IPS-11a (cell line): ENCODE measurements around the gene ADAM12.

ENCODE experiments used
- H3K4me3 ChIP-seq: one replicate; pipeline ENCODE4 v1.5.1; 2013; ENCODE audit warnings: low read depth, low read length, control low read depth

Gene ADAM12

DNA sequence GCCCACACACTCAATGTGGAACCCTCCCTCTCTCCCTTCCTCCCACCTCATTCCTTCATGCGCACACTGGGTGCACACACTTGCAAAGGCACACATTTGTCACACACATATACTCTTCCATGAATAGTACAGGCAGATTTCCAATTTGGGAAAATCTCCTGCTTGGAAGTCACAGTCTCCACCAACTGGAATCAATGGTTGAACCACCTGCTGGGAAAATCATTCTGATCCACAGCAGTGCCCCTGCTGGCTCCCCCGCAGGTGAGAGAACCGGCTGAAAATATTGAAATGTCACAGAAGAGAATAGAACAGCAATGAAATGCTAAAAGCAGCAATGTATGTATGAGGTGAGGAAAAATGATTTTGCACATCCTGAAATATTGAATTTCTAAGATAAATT is 232.7 kb downstream of the ADAM12 start:
- no peak overlapping the region for H3K4me3 ChIP-seq

DNA sequence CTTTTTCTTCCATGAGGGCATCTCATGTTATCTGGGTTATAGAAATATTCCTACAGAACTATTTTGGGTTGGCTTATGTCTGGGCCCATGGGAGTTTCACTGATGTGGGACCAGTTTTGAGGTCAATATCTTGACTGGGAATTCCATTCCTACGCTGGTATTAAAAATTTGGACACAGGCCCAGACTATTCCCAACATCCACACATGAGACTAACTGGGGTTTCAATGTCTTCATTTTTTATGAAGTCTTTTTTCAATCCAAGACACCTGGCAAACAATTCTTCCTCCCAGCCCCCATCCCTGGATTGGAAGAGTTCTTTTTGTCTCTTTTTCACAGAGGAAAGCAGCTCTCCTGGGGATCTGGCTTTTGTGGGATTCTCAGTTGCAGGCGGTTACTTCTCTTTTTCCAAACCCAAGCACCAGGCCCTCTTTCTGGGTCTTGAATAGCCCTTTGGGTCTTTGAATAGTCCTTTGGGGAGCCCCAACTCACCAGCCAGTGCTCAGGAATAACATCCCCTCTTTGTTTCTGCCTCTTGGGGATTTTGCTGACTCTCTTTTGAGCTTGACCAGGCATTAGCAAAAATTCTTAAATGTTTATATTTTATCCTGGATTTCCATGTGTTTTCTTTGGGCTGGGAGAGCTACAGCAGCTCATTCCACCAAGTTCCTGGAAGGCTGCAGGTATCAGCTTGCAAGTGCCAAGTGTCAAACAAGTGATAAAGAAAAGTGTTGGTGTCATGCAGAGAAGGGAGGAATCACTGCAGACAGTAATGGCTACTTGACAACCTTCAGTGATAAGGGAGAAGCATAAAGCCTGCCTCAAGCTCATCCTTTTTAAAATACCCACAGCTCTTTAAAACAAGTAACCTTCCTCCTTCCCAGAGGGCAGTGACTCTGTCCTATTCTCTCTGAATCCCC is 234.3 kb downstream of the ADAM12 start:
- H3K4me3 ChIP-seq = no peak overlapping the region

DNA sequence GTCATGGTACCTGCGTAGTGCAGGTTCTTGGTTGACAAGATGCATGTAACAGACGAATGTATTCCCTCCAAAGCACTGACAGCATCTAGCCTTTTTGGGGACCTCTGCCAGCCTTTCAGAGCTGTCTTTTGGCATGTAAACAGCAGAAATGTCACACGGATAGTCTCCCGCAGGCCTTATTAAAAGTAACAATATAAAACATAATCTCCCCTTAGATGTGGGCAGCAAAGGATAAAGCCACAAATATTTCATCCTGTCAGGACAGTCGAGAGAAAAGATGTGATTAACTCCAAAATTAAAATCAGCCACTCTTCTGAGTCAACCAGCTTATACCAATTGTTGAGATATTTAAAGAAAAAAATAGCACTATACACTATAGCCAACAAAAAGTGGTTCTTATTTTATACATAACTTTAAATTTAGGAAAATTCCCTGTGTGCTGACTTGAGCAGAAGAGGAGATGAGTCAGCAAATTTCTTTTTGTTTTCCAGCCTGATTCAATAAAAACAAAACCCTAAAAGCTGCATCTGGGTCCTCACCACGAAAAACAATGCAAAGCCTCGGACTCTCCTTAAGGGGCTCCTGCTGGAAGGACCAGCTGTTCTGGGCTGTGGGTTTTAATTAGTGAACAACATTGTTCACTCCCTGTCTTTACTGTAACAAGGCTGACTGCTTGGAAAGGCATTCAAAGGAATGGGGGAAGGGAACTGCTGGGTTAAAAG is 240.2 kb downstream of the ADAM12 start:
- H3K4me3 ChIP-seq = no peak overlapping the region

DNA sequence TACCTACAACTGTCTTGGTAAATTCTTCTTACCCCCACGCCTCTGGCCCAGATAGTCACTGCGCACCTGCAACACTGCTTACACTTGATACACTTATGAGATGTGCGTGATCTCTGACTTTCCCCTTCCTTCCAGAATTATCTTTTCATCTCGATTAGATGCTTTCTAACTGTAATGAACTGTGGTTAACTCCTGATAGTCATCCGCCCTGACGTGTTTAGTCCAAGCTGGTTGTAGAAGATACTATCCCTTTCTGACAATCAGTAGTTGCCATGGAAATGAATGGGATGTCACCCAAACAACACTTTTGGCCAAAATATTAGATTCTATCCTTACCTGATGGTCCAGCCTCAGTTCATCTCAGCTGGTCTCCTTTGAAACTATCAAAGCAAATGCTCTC is 241.5 kb downstream of the ADAM12 start:
- no peak overlapping the region for H3K4me3 ChIP-seq

DNA sequence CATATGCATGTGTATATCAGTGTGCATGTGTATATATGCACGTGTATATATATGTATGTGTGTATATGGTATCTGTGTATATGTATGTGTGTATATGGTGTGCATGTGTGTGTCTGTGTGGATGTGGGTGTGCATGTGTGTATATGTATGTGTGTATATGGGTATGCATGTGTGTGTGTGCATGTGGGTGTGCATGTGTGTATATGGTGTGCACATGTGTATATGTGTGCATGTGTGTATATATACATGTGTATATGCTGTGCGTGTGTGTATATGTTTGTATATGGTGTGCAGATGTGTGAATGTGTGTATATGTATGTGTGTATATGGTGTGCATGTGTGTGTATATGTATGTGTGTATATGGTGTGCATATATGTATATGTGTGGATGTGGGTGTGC is 245.2 kb downstream of the ADAM12 start:
- no peak overlapping the region for H3K4me3 ChIP-seq

DNA sequence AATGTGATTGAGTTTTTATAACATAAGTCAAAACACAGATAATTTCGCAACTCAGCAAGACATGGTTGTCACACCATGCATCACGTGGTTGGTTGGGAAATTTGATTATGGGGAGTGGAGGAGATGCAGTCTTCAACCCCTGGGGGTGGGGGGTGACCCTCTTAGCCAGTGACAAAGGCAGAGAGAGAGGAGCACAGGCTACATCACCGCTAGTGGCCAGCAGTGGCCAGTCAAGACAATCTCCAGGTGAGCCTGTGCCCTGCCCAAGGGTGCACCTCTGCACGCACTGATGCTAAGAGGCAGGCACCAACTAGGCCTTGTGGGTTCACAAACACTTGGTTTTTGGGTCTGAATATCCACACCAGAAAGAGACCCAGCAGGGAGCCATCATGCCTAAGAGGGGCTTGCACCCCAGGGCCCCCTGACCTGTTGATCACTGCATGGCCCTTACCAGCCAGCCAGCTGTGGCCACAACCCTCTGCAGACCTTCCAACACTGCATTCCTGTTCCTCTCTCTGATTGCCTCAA is 247.5 kb downstream of the ADAM12 start:
- no peak overlapping the region for H3K4me3 ChIP-seq

DNA sequence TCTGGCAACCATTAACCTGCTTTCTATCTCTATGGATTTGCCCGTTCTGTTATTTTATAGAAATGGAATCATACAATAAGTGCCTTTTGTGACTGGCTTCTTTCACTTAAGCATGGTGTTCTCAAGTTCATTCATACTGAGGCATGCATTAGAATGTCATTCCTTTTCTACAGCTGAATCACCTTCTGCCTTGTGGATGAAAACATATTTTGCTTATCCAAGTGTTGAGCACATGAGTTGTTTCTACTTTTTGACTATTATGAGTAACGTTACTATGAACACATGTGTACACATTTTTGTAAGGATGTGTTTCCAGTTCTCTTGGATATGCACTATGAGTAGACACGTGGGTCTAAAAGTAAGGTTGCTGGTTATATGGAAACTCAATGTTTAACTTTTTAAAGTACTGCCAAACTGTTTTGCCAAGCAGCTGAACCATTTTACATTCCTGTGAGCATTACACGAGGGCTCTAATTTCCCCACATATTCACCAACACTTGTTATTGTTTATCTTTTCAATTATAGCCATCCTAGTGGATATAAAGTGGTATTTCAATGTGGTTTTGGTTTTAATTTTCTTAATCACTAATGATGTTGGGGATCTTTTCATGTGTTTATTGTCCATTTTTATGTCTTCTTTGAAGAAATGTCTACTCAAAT is 250.6 kb downstream of the ADAM12 start:
- H3K4me3 ChIP-seq = no peak overlapping the region

DNA sequence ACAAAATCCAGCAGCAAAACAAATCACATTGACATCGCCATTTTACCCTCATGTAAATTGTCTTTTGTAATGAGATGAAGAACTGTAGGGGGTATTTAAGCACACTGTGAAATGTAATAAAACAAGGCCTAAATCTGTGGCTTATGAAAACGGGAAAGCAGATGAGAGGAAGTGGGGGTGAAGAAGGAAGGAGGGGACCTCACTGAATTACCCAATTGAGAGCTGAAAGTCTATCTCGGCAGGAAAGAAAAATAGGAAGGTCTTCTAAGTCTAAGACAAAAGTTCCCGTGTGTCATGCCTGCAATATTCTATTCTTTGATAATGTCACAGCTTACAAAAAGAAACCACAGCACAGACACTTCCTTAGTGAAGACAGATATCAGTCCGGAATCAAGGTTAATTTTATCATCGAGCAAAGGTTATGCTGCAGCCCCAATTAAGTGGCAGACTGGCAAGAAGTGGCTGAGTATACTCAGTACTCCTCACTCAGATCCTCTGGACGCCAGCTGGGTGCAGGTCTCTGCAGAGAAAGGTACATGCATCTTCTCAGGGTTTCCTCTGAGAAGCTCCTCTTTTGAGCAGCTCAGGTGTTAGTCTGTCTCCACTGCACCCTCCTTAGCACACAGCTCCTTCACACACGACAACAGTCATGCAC is 252.2 kb downstream of the ADAM12 start:
- H3K4me3 ChIP-seq = no peak overlapping the region

DNA sequence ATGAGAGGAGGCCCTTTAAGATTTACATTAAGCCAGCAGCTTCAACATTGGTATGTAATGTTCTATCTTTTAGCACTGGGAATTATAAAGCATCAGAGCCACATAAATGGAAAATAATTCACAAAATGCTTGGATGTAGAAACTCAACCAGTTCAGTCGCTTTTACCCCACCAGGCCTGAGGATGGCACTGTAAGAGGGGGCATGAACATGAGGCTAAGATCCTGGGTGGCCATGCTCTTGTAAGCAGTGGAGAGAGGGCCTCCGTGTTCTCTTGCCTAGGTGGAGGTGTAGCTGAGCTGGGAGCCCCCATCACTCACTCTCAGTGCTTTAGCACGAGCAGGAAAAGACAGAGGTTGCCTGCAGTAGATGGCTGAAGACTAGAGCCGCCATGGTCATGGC is 253.1 kb downstream of the ADAM12 start:
- H3K4me3 ChIP-seq = no peak overlapping the region

DNA sequence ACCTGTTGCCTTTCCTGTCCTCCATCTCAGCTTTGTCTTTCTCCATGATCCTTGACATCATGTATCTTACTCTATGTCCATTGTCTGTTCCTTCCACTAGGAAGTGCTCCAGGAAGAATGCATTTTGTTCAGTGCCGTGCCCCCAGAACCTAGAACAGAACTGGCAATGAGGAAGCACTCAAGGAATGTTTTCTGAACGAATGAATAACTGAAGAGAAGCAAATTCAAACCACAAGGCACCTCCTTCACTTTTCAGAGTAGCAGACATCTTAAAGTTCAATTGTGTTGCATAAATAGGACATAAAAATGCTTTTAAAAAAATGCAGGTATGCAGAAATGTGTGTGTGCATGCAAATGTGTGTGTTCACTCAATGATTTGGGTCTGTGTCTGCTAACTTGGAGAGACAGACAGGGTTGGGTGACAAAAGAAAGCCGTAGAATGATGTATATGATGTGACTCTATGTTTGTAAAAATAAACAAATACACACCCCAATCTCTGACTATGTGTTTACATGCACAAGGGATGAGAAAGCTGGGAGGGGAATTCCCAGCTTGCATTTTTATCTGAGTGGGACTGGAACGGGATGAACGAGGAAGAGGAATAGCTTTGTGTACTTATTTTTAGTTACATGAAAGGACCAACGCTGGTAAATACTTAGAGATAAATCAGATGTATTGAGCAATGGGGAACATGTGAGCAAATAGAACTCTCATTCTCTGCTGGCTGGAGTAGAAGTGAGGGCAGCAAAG is 254.2 kb downstream of the ADAM12 start:
- H3K4me3 ChIP-seq = no peak overlapping the region

DNA sequence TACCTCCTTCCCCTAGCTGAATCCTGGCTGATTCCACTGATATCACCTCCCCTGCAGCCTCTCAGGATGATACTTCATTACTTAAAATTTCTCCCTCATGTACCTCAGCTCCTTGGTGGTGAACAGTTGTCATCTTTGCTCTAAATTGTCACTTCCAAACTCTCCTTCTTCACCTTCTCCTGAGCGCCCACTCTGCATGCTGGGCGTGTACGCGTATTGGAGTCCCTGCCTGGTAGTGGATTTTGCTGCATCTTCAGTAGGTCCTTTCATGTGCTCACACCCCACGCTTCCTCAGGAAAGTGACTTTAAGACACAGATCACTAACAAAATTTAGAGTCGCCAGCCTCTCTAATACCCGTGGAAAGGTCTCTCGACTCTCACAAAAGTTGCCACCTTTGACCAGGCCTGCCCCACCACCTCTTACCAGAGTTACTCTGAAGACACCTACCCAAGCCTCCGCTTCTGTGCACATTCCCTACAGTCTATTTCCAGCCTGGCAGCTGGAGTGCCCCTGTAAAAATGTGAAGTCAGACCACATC is 255.1 kb downstream of the ADAM12 start:
- H3K4me3 ChIP-seq = no peak overlapping the region

DNA sequence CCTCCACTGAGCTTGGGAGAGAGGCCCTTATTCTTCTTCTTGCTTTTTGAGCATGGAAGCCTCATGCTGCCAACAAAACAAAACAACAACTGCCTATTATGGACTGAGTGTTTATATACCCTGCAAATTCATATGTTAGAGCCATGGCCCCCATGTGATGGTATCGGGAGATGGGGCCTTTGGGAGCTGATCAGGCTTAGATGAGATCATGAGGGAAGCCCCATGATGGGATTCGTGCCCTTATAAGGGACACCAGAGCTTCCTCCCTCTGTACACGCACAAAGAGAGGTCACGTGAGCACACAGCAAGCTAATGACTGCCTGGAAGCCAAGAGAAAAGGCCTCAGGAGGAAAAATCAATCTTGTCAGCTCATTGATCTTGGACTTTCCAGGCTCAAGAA is 256.9 kb downstream of the ADAM12 start:
- H3K4me3 ChIP-seq = no peak overlapping the region

DNA sequence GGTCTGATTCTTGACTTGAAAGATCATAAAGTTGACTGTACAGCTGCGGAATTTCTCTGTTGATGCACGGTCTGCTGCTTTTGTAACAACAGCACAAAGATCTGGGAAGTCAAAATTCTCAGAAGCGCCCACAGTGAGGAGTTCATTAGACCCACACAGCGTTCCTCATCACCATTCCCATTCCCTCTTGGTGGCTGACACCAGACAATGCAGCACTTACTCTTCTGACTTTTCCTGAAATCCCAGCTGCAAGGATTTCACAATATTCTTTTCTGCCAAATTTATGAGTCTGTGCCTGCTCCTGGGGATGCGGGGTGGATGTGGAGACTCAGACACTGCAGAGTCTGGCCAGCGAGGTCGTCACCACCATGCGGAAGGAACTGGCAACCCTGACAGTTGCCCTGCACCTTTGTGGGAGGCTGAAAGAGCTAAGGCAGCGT is 258.0 kb downstream of the ADAM12 start:
- H3K4me3 ChIP-seq = no peak overlapping the region

DNA sequence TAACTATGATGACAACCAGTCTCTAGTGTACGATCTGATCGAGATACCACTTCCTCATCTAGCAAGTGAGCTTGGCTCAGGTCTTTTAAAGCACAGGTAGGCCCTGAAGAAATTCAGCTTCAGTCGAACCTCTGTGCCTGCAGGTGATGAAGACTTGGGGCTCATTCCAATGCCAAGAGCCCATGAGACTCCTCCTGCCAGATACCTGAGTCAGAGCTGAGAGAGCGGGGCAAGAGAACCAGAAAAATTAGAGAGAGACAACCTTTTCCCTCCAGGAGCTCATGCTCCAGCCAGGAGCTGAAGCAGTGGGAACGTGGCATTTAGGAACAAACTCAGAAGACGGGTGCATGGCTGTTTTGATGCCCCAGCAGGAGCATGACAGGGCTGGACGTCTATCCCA is 259.3 kb downstream of the ADAM12 start:
- no peak overlapping the region for H3K4me3 ChIP-seq

DNA sequence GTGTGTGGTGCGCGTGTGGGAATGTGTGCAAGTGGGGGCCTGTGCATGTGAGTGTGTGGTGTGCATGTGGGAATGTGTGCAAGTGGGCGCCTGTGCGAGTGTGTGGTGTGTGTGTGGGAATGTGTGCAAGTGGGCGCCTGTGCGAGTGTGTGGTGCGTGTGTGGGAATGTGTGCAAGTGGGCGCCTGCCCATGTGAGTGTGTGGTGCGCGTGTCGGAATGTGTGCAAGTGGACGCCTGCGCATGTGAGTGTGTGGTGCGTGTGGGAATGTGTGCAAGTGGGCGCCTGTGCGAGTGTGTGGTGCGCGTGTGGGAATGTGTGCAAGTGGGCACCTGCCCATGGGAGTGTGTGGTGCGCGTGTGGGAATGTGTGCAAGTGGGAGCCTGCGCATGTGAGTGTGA is 259.7 kb downstream of the ADAM12 start:
- no peak overlapping the region for H3K4me3 ChIP-seq

DNA sequence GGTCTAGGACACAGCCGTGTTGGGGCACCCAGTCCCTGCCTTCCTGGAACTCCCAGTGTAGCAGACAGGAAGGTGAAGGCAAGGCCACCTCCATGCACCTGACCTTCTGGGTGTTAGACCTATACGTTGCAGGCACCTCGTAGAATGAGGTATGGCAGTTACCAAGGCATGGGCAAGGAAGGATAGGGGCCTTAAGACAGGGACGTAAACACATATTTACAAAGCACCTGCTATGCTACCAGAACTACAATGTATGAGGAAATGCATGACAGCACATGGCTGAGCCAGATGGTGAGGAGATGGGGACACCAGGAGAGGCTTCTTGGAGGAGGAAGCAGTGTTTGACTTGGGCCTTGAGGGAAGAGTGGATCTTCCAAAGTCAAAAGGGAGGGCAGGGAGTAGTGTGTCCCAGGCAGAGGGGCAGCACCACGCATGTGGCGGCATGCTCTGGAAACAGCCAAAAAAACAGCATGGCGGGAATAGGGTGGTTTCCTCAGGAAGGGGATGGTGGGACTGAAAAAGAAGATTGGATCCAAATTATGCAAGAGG is 260.7 kb downstream of the ADAM12 start:
- no peak overlapping the region for H3K4me3 ChIP-seq

DNA sequence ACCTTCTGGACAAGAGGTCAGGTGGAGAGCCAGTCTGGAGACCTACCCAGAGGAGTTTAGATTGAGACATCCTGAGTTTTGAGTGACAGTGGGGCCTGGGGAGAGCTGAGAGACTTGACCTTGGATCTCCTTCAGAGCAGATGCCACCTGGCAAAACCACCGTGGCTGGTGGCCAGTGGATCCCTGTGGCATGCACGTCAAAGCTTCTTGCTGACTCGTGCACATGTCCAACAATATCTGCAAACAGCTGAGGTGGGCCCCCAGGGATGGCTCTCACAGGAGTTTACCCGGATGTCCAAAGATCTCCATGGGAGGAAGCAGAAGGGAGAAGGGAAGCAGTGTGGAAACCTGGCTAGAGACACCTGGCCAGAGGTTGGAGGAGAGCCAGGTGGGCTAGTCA is 261.4 kb downstream of the ADAM12 start:
- no peak overlapping the region for H3K4me3 ChIP-seq

DNA sequence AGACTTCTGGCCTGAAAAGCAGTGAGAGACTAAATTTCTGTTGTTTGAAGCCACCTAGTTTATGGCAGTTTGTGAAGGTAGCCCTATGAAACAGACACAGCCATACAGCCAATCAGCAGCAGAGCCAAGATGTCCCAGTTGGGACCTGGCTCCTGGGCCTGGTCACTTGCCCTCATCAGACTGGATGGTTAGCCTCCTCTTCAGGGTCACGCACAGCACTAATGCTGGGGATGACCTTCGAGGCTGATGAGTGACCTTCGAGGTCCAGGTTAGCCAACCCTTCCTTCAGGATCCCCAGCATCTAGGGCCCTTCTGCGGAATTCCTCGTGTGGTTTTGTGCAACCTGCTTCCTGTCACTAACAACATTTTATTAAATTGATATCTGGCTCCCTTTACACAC is 262.3 kb downstream of the ADAM12 start:
- H3K4me3 ChIP-seq = no peak overlapping the region

DNA sequence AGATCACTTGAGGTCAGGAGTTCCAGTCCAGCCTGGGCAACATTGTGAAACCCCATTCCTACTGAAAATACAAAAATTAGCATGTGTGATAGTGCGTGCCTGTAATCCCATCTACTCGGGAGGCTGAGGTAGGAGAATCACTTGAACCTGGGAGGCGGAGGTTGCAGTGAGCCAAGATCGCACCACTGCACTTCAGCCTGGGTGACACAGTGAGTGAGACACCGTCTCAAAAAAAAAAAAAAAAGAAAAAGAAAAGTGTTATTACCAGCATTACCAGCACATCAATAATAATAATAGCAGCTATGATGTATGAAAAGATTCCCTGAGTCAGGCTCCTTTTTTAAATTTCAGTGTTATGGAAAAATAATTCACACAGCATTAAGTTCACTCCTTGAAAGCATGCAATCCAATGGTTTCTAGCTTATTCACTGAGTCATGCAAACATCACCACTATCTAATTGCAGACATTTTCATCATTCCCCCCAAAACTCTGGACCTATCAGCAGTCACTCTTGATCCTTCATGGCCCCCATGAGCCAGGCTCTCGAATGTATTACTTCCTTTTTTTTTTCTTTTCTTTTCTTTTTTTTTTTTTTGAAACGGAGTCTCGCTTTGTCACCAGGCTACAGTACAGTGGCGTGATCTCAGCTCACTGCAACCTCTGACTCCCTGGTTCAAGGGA is 263.5 kb downstream of the ADAM12 start:
- no peak overlapping the region for H3K4me3 ChIP-seq
